ENCODE results near the gene DGLUCY.
"Not testable (repeated sequence)": the region's sequence is repeated elsewhere in the genome, so short reads cannot be mapped to it uniquely, and the experiment has no call there.

Gene DGLUCY

GRCh38 chr14:91095178-91095577 is 18.7 kb upstream of the DGLUCY start:
- Histone ChIP-seq H3K4me3 (ENCODE audit: low read length, poor library complexity, severe bottlenecking) (no peak overlapping the region), H3K9ac (ENCODE audit: low read depth, low read length, poor library complexity, severe bottlenecking) (no peak overlapping the region), H3K79me2 (ENCODE audit: insufficient read depth, low read length) (no peaks in the 10 kb centered on the region), H4K20me1 (ENCODE audit: insufficient read depth, low read length, poor library complexity, severe bottlenecking) (no peaks in the 10 kb centered on the region), H3K36me3 (ENCODE audit: insufficient read depth, low read length) (no peaks in the 10 kb centered on the region), H2AFZ (ENCODE audit: low read length) (no peak overlapping the region), H3K4me2 (ENCODE audit: low read depth, low read length, poor library complexity, severe bottlenecking) (no peak overlapping the region), H3F3A (ENCODE audit: low read depth) (no peaks in the 10 kb centered on the region), H3K4me1 (ENCODE audit: insufficient read depth, low read length, poor library complexity, severe bottlenecking) (no peaks in the 10 kb centered on the region), H3K9me2 (replicated peaks; ENCODE audit: low read depth, low read length) (no peaks in the 10 kb centered on the region), H3K9me3 (ENCODE audit: insufficient read depth, low read depth, low read length) (no peaks in the 10 kb centered on the region), H3K27me3 (ENCODE audit: insufficient read depth, low read length, poor library complexity, severe bottlenecking) (no peaks in the 10 kb centered on the region)
- no peak for TF ChIP-seq CTCF (conservative IDR thresholded peaks at IDR 0.05; ENCODE audit: low read length)
- TF ChIP-seq EZH2phosphoT487 (IDR thresholded peaks at IDR 0.05; ENCODE audit: borderline replicate concordance), result no peak

- not testable (repeated sequence) for H3K9me2 ChIP-seq (replicated peaks; ENCODE audit: low read depth, low read length); H3K79me2 ChIP-seq (ENCODE audit: insufficient read depth, low read length); H3K27me3 ChIP-seq (ENCODE audit: insufficient read depth, low read length, poor library complexity, severe bottlenecking); H3K36me3 ChIP-seq (ENCODE audit: insufficient read depth, low read length); H3K4me1 ChIP-seq (ENCODE audit: insufficient read depth, low read length, poor library complexity, severe bottlenecking); H3K9me3 ChIP-seq (ENCODE audit: insufficient read depth, low read depth, low read length); H2AFZ ChIP-seq (ENCODE audit: low read length); H3K4me3 ChIP-seq (ENCODE audit: low read length, poor library complexity, severe bottlenecking); H3F3A ChIP-seq (ENCODE audit: low read depth); H3K9ac ChIP-seq (ENCODE audit: low read depth, low read length, poor library complexity, severe bottlenecking); H4K20me1 ChIP-seq (ENCODE audit: insufficient read depth, low read length, poor library complexity, severe bottlenecking); H3K4me2 ChIP-seq (ENCODE audit: low read depth, low read length, poor library complexity, severe bottlenecking)
Observed at GRCh38 chr14:91097657-91098056, 16.2 kb upstream of the DGLUCY start.

GRCh38 chr14:91098591-91098990 is 15.3 kb upstream of the DGLUCY start:
- H3K9me3 ChIP-seq (ENCODE audit: insufficient read depth, low read depth, low read length), result no peaks in the 10 kb centered on the region
- H3K36me3 ChIP-seq (ENCODE audit: insufficient read depth, low read length), result no peaks in the 10 kb centered on the region
- no peak overlapping the region for H3K4me2 ChIP-seq (ENCODE audit: low read depth, low read length, poor library complexity, severe bottlenecking)
- no peaks in the 10 kb centered on the region for H3K27me3 ChIP-seq (ENCODE audit: insufficient read depth, low read length, poor library complexity, severe bottlenecking)
- H3F3A ChIP-seq (ENCODE audit: low read depth), result no peaks in the 10 kb centered on the region
- no peaks in the 10 kb centered on the region for H3K79me2 ChIP-seq (ENCODE audit: insufficient read depth, low read length)
- no peaks in the 10 kb centered on the region for H4K20me1 ChIP-seq (ENCODE audit: insufficient read depth, low read length, poor library complexity, severe bottlenecking)
- no peak overlapping the region for H2AFZ ChIP-seq (ENCODE audit: low read length)
- no peak for TF ChIP-seq CTCF (conservative IDR thresholded peaks at IDR 0.05; ENCODE audit: low read length)
- no peak for TF ChIP-seq EZH2phosphoT487 (IDR thresholded peaks at IDR 0.05; ENCODE audit: borderline replicate concordance)
- H3K4me3 ChIP-seq (ENCODE audit: low read length, poor library complexity, severe bottlenecking), result no peak overlapping the region
- no peak overlapping the region for H3K9ac ChIP-seq (ENCODE audit: low read depth, low read length, poor library complexity, severe bottlenecking)
- H3K4me1 ChIP-seq (ENCODE audit: insufficient read depth, low read length, poor library complexity, severe bottlenecking), result no peaks in the 10 kb centered on the region
- no peaks in the 10 kb centered on the region for H3K9me2 ChIP-seq (replicated peaks; ENCODE audit: low read depth, low read length)

GRCh38 chr14:91100102-91100501 is 13.8 kb upstream of the DGLUCY start:
- Histone ChIP-seq H3F3A (ENCODE audit: low read depth) (no peaks in the 10 kb centered on the region), H3K4me2 (ENCODE audit: low read depth, low read length, poor library complexity, severe bottlenecking) (no peak overlapping the region), H2AFZ (ENCODE audit: low read length) (no peak overlapping the region), H3K79me2 (ENCODE audit: insufficient read depth, low read length) (no peaks in the 10 kb centered on the region), H3K4me1 (ENCODE audit: insufficient read depth, low read length, poor library complexity, severe bottlenecking) (no peaks in the 10 kb centered on the region), H3K36me3 (ENCODE audit: insufficient read depth, low read length) (no peaks in the 10 kb centered on the region), H3K9ac (ENCODE audit: low read depth, low read length, poor library complexity, severe bottlenecking) (no peak overlapping the region), H3K9me3 (ENCODE audit: insufficient read depth, low read depth, low read length) (no peaks in the 10 kb centered on the region), H4K20me1 (ENCODE audit: insufficient read depth, low read length, poor library complexity, severe bottlenecking) (no peaks in the 10 kb centered on the region), H3K9me2 (replicated peaks; ENCODE audit: low read depth, low read length) (no peaks in the 10 kb centered on the region), H3K4me3 (ENCODE audit: low read length, poor library complexity, severe bottlenecking) (no peak overlapping the region), H3K27me3 (ENCODE audit: insufficient read depth, low read length, poor library complexity, severe bottlenecking) (no peaks in the 10 kb centered on the region)
- no peak for TF ChIP-seq CTCF (conservative IDR thresholded peaks at IDR 0.05; ENCODE audit: low read length)
- no peak for TF ChIP-seq EZH2phosphoT487 (IDR thresholded peaks at IDR 0.05; ENCODE audit: borderline replicate concordance)
